Skin epidermis (tissue), 12 donors: ENCODE data around the gene ELMO1.
A peak's percentile ranks its signal among the peaks of the same experiment; 100 is the strongest.

Source experiments
- H3K27ac ChIP-seq, 21 experiments: fragments of 200-600 bp; sonication (generic) in 11 of 21; one replicate each; pipeline ENCODE4 v1.5.0; 2020; ENCODE audit warnings: mild to moderate bottlenecking in 3 of 21, inconsistent platforms in 2 of 21, moderate library complexity in 2 of 21
- H3K4me3 ChIP-seq, 7 experiments: fragments of 200-600 bp; sonication (generic) in 2 of 7; one replicate each; pipeline ENCODE4 v1.5.0; 2020; ENCODE audit warnings: inconsistent platforms in 2 of 7, mild to moderate bottlenecking in 2 of 7, moderate library complexity in 1 of 7

Gene ELMO1

DNA sequence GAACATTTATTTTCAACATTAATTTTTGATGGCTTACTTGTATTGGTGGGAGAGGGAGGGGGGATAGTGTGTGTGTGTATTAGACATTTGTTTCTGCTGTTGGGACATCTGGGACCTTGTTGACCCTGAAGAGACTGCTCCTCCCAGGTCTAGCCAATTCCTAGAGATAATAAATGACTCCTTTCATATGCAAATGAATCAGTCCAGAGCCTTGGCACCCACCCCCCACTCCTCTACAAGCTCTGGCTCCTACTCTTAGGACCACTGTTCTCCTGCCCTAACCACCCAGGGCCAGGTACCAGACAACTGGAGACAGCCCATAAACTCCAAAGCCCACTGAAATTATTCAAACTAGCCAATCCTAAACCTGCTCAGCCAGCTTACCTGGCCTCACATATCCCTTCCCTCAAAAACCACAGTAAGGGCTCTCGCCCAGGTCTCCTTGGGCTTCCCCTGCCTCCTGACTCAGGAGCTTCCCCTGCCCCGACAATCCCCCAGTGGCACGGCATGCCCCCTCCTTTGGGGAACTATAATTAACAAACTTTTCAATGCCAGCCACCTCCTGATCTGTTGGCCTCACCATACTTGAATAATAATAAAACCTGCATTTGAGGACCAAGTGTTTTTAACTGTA, 233.3 kb downstream of the ELMO1 start:
- no peak overlapping the region for H3K4me3 ChIP-seq
- no peak overlapping the region for H3K27ac ChIP-seq

DNA sequence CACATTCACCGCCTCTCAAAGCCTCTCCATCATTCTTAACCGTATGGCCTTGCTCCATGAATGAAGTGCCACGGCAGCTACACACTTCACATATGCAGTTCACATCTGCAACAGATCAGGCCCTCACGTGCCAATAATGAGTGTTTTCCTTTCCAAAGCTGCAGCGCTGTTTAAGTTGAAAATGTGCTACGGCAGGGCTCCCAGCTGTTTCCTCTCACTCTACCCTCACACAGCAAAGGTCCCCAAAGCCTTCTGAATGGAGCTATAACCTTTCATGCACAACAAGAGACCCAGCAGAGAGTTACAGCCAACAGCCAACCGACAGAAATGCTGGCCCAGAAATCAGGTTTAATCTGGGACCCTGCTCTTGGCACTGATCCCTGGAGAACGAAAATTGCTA, 236.1 kb downstream of the ELMO1 start:
- H3K27ac ChIP-seq: peak overlapping the region in 1 of 21 experiments; percentile 52
- no peak overlapping the region for H3K4me3 ChIP-seq

DNA sequence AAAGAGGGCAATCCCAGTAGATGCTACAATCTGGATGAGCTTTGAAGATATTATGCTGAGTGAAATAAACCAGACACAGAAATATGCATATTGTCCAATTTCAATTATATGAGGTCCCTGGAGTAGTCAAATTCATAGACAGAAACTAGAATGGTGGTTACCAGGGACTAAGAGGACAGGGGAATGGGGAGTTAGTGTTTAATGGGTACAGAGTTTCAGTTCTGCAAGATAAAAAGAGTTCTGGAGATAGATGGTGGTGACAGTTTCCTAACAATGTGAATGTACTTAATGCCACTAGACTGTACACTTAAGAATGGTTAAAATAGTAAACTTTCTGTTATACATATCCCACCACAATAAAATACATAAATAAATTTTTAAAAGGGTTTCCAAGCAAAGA, 236.6 kb downstream of the ELMO1 start:
- no peak overlapping the region for H3K4me3 ChIP-seq
- peak overlapping the region in 2 of 21 experiments; percentile 1 to 52 for H3K27ac ChIP-seq

DNA sequence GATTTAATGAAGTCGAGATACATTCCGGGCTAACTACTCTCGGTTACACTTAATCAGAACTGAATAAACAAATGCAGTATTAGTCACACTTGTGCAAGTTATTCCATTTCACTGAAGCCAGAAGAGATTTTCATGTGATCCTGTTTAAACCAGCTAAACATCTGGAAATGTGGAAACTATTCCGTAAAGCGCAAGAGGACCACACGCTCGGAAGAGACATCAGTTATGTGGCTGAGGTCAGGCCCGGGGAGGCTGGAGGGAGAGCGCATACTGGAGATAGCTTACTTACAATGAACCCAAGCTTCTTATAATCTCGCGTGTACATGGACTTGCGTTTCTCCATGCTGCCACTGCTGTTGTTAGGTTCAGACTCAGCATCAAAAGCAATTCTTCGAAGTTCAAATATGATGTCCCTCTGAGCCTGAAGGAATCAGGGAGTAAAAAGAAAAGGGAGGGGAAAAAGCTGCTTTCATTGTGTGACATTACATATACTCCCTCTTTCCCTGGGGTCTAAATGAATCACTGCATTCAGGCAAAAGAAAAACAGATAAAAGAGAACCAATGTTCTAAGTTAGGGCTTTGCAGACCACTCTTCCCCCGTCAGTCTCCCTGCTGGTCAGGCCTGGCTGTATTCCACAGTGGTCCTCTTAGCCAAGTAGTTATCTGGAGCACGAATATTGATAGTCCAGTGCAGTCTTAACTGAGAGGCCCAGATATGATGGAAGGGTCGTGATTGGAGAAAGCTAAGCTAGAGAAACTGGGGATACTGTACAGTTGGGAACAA, 237.4 kb downstream of the ELMO1 start:
- Histone ChIP-seq H3K4me3 (no peak overlapping the region), H3K27ac (peak overlapping the region in 3 of 21 experiments; percentile 1 to 52 (median 16))

DNA sequence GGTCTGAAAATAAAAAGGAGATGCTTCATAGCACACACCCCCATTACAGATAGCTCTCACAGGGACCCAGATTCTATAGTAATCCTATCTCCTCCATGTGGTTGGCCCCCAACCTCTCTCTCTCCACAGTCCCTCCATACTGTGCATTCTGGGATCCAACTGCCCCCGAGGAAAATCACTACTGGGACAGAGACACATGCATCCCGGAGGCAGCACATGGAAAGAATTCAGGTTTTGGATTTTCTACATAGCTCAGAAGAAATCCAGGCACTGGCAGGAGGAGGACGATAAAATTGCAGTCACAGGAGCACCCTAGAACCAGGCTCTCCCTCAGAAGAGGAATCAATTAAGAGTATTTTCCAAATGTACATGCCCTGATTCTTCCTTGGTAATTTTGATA, 239.5 kb downstream of the ELMO1 start:
- Histone ChIP-seq H3K27ac (peak overlapping the region in 5 of 21 experiments; percentile 8 to 49 (median 25)), H3K4me3 (no peak overlapping the region)

DNA sequence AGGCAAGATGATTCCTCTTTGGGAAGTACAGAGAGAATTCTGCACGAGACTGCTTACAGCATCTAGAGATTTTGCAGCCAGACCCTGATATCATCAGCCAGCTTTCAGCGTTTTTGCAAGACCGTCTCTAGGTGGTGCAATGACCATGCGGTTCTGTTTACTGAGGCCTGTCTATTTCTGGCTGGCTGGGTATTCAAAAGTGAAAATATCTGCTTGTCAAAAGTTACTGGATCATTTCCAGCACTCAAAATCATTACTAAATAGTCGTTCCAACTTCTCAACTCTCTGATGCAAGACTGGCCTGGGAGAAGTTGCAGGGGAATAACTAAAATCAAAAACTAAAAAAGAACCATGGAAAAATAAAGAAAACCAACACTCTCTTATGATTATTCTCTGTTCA, 240.1 kb downstream of the ELMO1 start:
- Histone ChIP-seq H3K27ac (peak overlapping the region in 4 of 21 experiments; percentile 17 to 49 (median 32)), H3K4me3 (no peak overlapping the region)

DNA sequence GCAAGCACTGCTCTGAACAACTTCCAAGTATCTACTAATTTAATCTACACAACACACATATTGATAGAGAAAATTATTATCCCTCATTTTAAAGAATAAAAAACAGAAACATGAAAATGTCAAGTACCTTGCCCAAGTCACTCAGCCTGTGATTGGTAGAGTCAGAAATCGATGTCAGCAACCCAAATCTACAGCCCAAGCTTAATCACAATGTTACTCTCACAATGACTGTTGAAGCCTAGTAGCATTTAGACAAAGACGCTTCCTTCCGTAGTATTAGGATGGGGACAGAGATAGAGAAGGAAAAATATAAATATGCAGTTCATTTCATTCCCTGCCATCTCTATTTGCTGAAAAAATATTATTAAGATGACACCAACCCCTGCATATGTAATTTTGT, 242.5 kb downstream of the ELMO1 start:
- Histone ChIP-seq H3K4me3 (no peak overlapping the region), H3K27ac (no peak overlapping the region)

DNA sequence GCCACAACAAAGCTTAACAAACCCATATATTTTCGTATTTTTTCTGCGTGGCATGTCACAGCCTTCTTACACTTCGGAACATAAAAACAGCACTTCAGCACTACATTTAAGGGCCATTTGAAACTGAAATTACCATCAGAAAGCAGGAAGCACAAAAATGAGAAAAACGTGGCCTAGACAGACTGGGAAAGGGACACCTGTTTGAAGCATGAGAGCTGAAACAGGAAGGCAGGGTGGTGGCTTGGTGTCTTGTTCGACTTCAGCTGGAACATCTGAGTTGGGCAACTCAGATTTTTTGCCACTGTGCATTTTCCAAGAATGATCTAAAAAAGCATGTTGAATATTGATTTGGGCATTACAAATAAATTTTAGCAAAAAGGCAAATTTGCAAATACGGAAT, 243.2 kb downstream of the ELMO1 start:
- Histone ChIP-seq H3K27ac (no peak overlapping the region), H3K4me3 (no peak overlapping the region)

DNA sequence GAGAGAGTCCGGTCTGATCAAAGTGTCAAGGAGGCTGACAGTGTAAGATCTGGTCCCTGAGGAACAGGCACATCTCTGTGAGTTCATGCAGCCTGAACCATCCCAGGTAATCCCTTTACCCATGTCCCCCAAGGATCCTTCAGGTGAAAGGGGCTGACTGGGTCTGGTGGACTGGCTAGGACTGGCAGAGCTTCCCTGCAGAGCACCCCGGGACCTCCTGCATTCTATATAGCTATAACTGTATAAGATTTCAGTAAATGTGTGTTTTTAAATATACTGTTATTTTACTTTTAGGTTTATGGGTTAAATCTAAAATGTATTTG, 246.8 kb downstream of the ELMO1 start:
- no peak overlapping the region for H3K4me3 ChIP-seq
- H3K27ac ChIP-seq: no peak overlapping the region

DNA sequence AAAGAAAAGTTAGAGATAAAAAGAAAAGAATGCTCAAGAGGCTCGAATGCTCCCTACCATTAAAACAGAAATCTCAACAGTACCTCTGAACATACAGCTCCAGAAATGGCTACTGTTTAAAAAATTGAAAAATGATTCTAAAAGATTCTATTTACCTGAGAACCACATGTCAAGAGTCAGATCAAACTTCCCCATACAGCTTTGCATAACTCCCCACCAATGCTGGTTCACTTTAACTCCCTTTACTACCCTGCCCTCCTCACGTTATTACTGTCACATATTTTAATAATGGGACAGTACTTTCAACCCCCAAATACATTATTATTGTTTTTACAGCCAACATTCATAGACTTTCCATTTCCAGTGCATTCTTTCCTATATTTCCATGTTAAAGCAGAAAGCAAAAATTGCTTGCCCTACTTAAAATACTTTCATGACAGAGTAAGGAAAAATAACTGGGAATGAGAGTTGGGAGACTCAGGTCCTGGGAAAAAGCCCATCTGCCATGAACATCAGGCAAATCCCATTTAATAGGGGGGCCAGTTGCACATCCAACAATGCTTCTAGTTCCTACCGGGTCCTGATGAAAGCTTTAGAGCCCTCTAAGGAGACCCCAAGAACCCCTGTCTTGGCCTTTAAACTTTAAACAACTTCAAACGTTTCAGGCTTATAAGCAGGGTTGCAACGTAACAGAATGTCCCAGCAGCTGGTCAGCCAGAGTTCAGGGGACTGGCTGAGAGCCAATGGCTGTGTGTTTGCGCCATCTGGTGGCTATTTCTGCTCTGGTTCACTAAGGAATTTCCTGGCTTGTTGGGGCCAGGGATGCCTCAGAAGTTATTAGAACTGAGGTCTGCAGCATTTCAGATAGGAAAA, 247.4 kb downstream of the ELMO1 start:
- no peak overlapping the region for H3K4me3 ChIP-seq
- H3K27ac ChIP-seq: peak overlapping the region in 1 of 21 experiments; percentile 3

DNA sequence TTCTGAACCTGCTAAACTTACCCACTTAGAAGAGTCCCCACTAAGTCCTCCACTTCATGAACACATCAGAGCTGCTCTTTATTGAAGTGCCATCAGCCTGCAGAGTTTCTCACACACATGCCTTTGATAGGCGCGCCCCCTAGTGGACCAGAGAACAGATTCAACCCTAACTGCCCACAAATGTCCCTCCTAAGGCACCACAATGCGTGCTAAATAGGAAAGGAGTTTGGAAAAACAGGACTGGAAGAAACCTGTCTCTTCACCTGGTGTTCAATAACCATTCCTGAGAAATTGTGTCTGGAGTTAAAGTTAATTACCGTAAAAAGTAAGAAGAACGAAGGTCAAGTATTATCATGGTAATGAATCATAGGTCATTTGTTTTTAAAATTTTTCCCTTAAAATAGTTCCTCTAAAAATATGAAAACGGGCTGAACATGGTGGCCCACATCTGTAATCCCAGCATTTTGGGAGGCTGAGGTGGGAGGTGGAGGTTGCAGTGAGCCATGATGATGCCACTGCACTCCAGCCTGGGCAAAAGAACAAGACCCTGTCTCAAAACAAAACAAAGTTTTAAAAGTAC, 249.7 kb downstream of the ELMO1 start:
- no peak overlapping the region for H3K27ac ChIP-seq
- H3K4me3 ChIP-seq: no peak overlapping the region

DNA sequence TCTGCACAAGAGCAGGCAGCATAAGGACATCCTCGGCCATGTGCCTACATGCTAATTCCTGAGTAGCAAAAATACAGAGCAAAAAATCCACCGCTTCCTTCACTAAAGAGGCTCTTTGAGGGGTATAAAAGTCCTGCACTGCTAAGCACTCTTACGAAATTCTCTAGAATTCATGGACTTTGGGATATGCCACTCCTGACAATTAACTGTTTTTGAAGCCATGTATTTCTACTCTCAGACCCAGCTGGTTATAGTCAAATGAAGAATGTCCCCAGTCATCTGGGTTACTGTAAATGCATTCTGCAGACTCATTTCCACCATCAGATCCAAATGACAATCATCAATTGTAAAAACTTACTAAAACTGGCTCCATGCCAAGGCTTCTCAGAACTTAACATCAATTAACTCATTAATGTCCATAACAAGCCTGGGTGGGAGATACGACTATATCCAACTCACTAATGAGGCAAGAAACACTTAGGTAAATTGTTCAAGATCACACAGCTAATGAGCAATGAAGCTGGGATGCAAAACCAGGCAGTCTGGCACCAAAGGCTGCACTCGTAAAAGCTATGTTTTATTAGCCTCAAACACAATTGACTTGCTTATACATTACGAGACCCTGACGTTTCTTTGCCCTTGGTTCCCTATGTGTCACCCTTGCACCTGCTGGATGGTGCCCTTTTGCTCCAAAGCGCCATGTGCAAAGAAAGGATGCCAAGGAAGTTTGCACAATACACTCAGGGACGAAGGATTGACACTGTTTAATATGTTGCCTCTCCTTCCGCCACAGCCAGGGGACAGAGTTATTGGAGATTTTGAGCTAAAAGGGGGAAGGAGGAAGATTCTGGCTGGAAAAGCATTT, 250.4 kb downstream of the ELMO1 start:
- H3K4me3 ChIP-seq: no peak overlapping the region
- no peak overlapping the region for H3K27ac ChIP-seq

DNA sequence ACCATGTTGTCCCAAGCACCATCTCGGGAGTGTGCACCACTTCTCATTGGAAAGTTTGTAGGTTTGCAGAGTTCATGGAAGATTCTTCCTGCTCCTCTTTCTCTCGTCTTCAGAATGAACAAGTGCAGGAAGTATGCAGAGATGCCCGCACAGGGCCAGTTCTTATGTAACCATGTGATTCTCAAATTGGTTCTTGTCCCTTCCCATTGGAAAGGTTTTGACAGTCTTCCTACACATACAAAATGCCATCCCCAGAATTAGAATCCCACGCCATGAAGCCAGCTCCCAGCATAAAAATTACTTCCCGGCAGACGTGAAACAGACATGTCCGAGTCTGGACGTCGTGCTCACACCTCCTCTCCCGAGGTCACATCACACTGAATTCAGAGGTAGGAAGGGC, 251.6 kb downstream of the ELMO1 start:
- Histone ChIP-seq H3K4me3 (no peak overlapping the region), H3K27ac (no peak overlapping the region)

DNA sequence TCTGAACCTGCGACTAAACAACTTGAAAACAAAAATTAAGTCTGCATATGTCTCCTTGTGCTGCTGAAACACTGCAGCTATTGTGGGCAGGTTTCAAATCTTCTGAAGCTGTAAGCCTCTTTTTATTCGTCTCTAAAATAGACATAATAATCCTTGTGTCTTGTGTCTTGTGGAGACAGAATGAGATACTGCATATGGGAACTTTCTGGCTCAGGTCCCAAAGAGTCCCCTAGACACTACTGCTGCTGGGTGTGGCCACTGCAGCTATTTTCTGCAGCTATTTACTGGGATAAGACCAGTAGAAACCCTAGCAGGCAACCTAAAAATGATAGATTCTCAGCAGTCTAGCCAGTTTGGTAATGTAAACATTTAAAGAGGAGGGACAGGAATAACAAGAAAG, 252.0 kb downstream of the ELMO1 start:
- Histone ChIP-seq H3K4me3 (no peak overlapping the region), H3K27ac (no peak overlapping the region)

DNA sequence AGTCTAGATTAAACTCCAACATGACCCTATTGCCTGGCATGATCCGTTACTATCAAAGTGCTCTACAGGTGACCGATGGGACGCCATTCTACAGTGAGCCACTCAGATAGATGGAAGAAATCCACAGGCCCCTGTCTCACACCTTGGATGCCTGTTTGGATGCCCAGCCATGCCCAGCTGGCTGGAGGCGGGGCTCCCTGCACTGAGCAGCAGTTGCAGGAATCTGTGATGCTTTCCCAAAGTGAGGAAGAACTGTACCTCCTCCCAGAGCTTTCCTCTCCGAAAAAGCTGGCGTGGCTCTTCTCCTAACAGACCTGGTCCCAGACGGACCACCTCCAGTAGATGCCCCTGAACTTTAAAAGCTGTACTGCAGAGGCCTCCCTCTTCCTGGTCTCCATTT, 253.3 kb downstream of the ELMO1 start:
- H3K4me3 ChIP-seq: no peak overlapping the region
- H3K27ac ChIP-seq: no peak overlapping the region

DNA sequence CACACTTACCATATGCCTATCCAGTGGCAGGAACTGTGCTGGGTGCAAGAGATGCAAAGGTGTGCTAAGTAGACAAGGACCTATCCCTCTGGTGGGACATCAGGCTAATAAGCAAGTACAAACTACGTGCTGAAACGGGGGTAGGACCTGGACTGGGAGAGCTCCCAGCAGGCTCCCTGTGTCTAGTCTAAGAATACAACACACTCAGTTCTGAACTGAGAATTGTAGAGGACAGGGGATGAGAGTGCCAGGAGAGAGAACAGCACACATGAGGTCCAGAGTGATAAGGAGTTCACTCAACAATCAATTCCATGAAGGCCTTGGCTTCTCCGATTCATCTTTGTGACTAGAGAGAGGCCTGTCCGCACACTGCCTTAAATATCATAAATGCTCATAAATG, 253.7 kb downstream of the ELMO1 start:
- Histone ChIP-seq H3K4me3 (no peak overlapping the region), H3K27ac (no peak overlapping the region)

DNA sequence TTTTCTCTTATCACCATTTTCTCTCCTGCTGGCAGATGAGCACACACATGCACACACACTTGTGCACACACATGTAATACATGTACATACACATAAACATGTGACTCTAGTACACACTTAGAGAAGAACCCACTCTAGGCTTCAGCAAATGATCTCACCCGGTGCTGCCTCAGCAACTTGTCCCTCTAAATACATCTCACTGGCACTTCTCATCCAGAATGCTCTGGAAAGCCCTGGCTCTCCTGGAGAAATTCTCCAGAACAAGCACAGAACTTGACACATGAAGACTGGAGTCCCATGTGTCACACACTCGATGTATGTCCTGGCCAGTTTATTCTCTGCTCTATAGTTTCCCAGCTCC, 254.9 kb downstream of the ELMO1 start:
- Histone ChIP-seq H3K4me3 (no peak overlapping the region), H3K27ac (no peak overlapping the region)

DNA sequence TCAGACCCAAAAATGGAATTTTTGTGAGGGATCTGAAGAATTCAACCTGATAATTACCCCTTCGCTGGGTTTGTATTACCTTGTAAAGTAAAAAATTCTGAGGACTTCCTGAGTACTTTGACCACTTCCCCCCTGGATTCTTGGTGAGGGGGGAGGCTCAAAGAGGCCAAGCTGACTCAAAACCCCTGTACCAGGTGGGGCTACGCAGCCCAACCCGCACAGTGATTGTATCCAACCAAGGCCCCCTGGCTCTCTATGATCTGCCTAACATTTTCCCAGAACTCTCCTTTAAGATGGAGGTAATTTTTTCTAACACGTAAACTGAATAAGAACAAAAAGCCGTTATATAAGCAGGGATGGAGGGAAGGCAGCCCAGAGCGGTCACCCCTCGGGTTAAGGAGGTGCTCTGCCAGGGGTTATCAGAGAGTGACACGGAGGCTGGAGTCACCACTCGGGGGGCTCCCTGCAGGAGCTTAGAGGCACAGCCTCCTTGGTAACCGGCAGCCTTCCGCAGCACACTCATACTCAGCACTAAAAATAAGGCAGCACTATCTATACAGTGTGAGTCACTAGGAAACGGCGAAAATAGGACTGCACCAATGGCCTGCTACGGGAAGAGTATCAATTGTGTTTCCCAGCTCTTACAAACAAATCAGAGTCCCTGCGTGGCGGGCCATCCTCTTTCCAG, 255.4 kb downstream of the ELMO1 start:
- Histone ChIP-seq H3K27ac (no peak overlapping the region), H3K4me3 (no peak overlapping the region)

DNA sequence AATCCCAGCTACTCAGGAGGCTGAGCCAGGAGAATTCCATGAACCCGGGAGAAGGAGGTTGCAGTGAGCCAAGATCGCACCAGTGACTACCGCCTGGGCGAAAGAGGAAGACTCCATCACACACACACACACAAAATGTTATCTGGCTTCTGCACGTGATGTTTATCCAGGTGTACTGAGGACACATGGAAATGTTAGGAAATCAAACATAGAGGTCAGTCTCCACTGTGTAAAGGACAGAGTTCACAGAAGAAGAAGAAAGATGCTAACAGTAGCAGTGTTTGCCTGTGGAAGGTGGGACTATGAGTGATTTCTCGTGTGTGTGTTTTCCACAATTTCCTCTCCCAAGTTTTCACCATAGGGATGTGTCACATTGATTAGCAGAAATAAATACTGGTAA, 256.9 kb downstream of the ELMO1 start:
- no peak overlapping the region for H3K27ac ChIP-seq
- no peak overlapping the region for H3K4me3 ChIP-seq
